PC-9 (cell line): ENCODE data around the gene DSCAML1. TPM values are rescaled to one million over a fixed set of nuclear protein-coding genes. Genes with fewer than 3 reads are reported as not detected.

ENCODE experiments used
- BruUV-seq: library from RNA; stranded (reverse); fragments of 400-500 nt; replicated peaks from 2 replicates; lab custom pipeline; 2021; lab: Mats Ljungman, UMichigan
- CTCF ChIA-PET: fragments of 300-600 bp; sonication (Branson Sonifier 250); formaldehyde crosslinking; loops from one replicate; lab custom pipeline; 2022; ENCODE audit warnings: antibody characterized with exemption; lab: Charles Lee
- POLR2A ChIA-PET: fragments of 300-600 bp; sonication (Branson Sonifier 250); formaldehyde crosslinking; loops from one replicate; lab custom pipeline; 2022; ENCODE audit warnings: antibody characterized with exemption; ENCODE audit not compliant: unreplicated experiment; lab: Charles Lee
- DNase-seq, 2 experiments: peaks; one replicate each; pipeline versions ENCODE4 v3.0.0 to v3.0.0-alpha.2; 2015 to 2022; ENCODE audit warnings: mixed read lengths in 1 of 2
- H2AFZ ChIP-seq: fragments of 200-600 bp; sonication (generic); 2 replicates; pipeline ENCODE4 v1.8.1; 2017; ENCODE audit warnings: antibody characterized with exemption
- H3F3A ChIP-seq: fragments of 200-600 bp; sonication (generic); 2 replicates; pipeline ENCODE4 v1.8.1; 2017; ENCODE audit warnings: antibody characterized with exemption, mild to moderate bottlenecking, low read depth; ENCODE audit not compliant: insufficient read depth
- H3K27ac ChIP-seq: fragments of 200-600 bp; sonication (generic); 2 replicates; pipeline ENCODE4 v1.6.1; 2016; ENCODE audit warnings: mixed run types
- H3K27me3 ChIP-seq: fragments of 200-600 bp; sonication (generic); 2 replicates; pipeline ENCODE4 v1.6.1; 2016; ENCODE audit warnings: low read depth, mixed run types; ENCODE audit not compliant: insufficient read depth
- H3K36me3 ChIP-seq: fragments of 200-600 bp; sonication (generic); 2 replicates; pipeline ENCODE4 v1.6.1; 2016; ENCODE audit warnings: low read depth, mixed run types
- H3K4me1 ChIP-seq: fragments of 200-600 bp; sonication (generic); replicated peaks from 2 replicates; pipeline ENCODE4 v1.6.1; 2016; ENCODE audit warnings: mixed run types; ENCODE audit not compliant: insufficient read depth
- H3K4me2 ChIP-seq: fragments of 200-600 bp; sonication (generic); 2 replicates; pipeline ENCODE4 v1.6.1; 2017; ENCODE audit warnings: mixed run types
- H3K4me3 ChIP-seq: fragments of 200-600 bp; sonication (generic); 2 replicates; pipeline ENCODE4 v1.6.1; 2016; ENCODE audit warnings: mixed run types
- H3K79me2 ChIP-seq: fragments of 200-600 bp; sonication (generic); 2 replicates; pipeline ENCODE4 v1.6.1; 2017; ENCODE audit warnings: low read depth, mixed run types
- H3K9me2 ChIP-seq: fragments of 200-600 bp; sonication (generic); 2 replicates; pipeline ENCODE4 v1.8.1; 2017; ENCODE audit warnings: mild to moderate bottlenecking; ENCODE audit not compliant: insufficient read depth
- H3K9me3 ChIP-seq: fragments of 200-600 bp; sonication (generic); 2 replicates; pipeline ENCODE4 v1.8.1; 2016; ENCODE audit warnings: low read depth; ENCODE audit not compliant: insufficient read depth
- H4K20me1 ChIP-seq: fragments of 200-600 bp; sonication (generic); 2 replicates; pipeline ENCODE4 v1.8.1; 2017; ENCODE audit not compliant: insufficient read depth
- EZH2 ChIP-seq: fragments of 200-600 bp; sonication (generic); IDR thresholded peaks from 2 replicates; pipeline ENCODE4 v1.8.0; 2017; ENCODE audit warnings: antibody characterized with exemption, low read depth
- intact Hi-C: fragments of 100-400 bp; cut with micrococcal nuclease; formaldehyde crosslinking; loops from one replicate; pipeline ENCODE4 v1.10.0; 2022; ENCODE audit not compliant: unreplicated experiment
- total RNA-seq: library from RNA; stranded (reverse); gene quantifications from 2 replicates; pipeline ENCODE4 v1.2.3, GENCODE V29; 2021
- TF ChIP-seq, protein P1 (sequence below): fragments of 200-600 bp; sonication (generic); conservative IDR thresholded peaks from 2 replicates; pipeline ENCODE4 v1.6.1; 2017; ENCODE audit warnings: mixed run types, antibody characterized with exemption, mild to moderate bottlenecking, moderate library complexity

The DSCAML1 gene
- total RNA-seq, 1 experiment from 2014 or later: not detected

DNA sequence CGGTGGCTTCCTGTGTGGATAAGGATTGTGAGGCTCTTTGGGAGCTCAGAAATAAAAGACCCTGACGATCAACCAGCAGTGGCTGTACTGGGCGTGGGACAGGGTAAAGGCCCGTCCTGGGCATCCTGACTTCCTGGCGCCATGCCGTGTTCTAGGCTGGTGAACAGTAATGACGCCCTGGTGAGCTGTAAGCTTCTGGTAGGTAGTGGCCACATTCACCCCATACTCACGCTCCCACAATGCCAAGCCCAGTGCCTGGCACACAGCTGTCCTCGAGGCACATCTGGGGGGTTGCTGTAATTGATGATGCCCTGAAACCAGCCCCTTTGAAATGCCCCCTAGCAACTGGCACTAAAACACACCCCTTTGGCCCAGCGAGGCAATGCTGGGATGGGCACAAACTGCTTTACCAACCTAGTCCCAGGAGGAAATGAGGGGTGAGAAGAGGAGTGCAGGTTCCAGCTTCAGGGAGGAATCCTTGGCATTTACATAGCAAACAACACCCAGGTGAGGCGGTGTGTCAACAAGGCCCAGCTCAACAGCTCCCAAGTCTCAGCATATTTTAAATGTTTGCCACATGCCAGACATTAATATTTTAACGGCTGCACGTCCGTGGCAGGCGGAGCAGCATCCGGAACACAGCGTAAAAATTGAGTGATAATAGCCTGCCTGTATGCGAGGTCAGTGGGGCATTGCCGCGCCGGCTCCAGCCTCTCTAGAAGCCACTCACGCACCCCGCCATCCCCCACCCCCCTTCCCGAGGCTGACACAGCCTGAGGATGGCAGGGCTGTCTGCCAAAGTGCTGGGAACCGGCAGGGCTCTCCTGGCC, 79.3 kb downstream of the DSCAML1 start:
- H3K79me2 ChIP-seq: no peaks in the 10 kb centered on the region
- H3K9me2 ChIP-seq: no peaks in the 10 kb centered on the region
- H2AFZ ChIP-seq: no peak overlapping the region
- no peak overlapping the region for H3K27ac ChIP-seq
- TF ChIP-seq, protein P1, sequence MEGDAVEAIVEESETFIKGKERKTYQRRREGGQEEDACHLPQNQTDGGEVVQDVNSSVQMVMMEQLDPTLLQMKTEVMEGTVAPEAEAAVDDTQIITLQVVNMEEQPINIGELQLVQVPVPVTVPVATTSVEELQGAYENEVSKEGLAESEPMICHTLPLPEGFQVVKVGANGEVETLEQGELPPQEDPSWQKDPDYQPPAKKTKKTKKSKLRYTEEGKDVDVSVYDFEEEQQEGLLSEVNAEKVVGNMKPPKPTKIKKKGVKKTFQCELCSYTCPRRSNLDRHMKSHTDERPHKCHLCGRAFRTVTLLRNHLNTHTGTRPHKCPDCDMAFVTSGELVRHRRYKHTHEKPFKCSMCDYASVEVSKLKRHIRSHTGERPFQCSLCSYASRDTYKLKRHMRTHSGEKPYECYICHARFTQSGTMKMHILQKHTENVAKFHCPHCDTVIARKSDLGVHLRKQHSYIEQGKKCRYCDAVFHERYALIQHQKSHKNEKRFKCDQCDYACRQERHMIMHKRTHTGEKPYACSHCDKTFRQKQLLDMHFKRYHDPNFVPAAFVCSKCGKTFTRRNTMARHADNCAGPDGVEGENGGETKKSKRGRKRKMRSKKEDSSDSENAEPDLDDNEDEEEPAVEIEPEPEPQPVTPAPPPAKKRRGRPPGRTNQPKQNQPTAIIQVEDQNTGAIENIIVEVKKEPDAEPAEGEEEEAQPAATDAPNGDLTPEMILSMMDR: no peak
- no peak; the same call in 1 of the 2 replicates for TF ChIP-seq EZH2
- H3K4me3 ChIP-seq: no peak overlapping the region
- peak overlapping the region; percentile 43 for H3K4me2 ChIP-seq
- H3F3A ChIP-seq: no peaks in the 10 kb centered on the region
- peaks cover 96% of the 10 kb centered on the region for H3K27me3 ChIP-seq
- no TSS peak for BruUV-seq
- ChIA-PET CTCF (no interaction called here), POLR2A (no interaction called here)
- H3K9me3 ChIP-seq: no peaks in the 10 kb centered on the region
- no peaks in the 10 kb centered on the region for H3K36me3 ChIP-seq
- no peaks in the 10 kb centered on the region for H4K20me1 ChIP-seq
- DNase-seq: peak; percentile 31 to 75
- no peaks in the 10 kb centered on the region for H3K4me1 ChIP-seq
- intact Hi-C loops: no loop called here

DNA sequence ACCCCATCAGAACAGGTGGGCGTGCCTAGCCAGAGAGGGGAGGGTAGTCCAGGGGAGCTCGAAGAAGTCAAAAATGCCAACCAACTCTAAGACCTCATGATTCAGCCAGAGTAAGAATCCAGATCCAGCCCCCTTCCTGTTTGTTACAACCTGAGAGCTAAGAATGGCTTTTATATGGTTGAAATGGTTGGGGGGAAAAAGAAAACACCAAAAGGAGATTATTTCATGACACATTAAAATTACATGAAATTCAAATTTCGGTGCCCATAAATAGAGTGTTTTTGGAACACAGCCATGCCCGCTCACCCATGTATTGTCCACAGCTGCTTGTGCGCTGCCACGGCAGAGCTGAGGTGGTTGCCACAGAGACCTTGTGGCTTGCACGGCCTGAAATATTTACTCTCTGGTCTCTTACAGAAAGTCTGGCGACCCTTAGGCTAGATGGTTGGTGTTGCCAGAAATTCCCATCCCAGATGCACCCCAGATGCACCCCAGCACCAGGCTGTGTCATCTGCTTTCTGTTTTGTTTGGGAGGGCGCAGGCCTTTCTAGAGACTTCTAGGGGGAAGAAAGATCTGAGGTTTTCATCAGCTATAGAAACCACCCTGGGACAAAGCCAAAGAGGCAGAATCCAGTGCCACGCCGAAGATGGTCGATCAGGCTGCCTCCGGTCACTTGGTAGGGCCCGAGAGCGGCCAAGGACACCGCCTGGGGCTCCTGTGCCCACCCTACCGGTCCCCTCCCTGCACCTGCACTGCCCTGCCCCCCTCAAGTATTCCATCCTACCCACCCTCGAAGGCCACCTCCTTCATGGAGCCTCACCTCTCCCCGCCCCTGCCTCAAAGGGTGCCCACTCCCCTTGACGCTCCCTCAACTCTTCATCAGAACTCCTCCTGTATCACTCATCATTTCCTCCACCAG, 80.2 kb downstream of the DSCAML1 start:
- TF ChIP-seq, protein P1: no peak
- TF ChIP-seq EZH2: no peak
- Histone ChIP-seq H3K9me3 (no peaks in the 10 kb centered on the region), H3F3A (no peaks in the 10 kb centered on the region), H3K4me3 (no peak overlapping the region), H3K36me3 (no peaks in the 10 kb centered on the region), H3K27ac (no peak overlapping the region), H3K4me2 (no peak overlapping the region), H3K27me3 (peaks cover 96% of the 10 kb centered on the region), H3K79me2 (no peaks in the 10 kb centered on the region), H3K4me1 (no peaks in the 10 kb centered on the region), H3K9me2 (no peaks in the 10 kb centered on the region), H4K20me1 (no peaks in the 10 kb centered on the region), H2AFZ (no peak overlapping the region)
- no TSS peak for BruUV-seq
- CTCF ChIA-PET: no interaction called here
- DNase-seq: no peak
- intact Hi-C loops: no loop called here
- POLR2A ChIA-PET: no interaction called here

DNA sequence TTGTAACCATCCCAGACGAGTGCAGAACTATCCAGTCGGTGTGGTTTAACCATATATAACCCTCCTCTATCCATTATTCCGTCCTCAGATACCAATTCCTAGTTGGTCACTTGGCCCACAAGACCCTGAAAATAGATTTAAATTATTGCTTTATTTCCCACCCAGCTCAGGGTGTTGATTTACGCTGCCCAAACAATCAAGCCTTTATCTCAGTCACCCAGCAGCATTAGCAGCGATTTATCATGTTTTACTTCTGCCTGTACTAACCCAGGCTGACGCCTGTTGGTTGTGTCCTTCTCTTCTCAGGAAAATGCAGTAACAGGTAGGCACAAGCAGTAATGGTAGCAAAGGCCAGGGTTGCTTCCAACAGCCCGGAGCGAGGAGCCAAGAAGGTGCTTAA, 81.2 kb downstream of the DSCAML1 start:
- intact Hi-C loops: no loop called here
- H2AFZ ChIP-seq: no peak overlapping the region
- H3K27me3 ChIP-seq: peaks cover 100% of the 10 kb centered on the region
- no peak overlapping the region for H3K4me2 ChIP-seq
- no peak for TF ChIP-seq EZH2
- TF ChIP-seq, protein P1: no peak
- H3K4me3 ChIP-seq: no peak overlapping the region
- H4K20me1 ChIP-seq: no peaks in the 10 kb centered on the region
- H3K79me2 ChIP-seq: no peaks in the 10 kb centered on the region
- H3K9me3 ChIP-seq: no peaks in the 10 kb centered on the region
- no peaks in the 10 kb centered on the region for H3K9me2 ChIP-seq
- ChIA-PET POLR2A (no interaction called here), CTCF (no interaction called here)
- DNase-seq: no peak
- no TSS peak for BruUV-seq
- H3K4me1 ChIP-seq: no peaks in the 10 kb centered on the region
- H3F3A ChIP-seq: no peaks in the 10 kb centered on the region
- H3K27ac ChIP-seq: no peak overlapping the region
- no peaks in the 10 kb centered on the region for H3K36me3 ChIP-seq
